GM10847 (cell line): ENCODE measurements around the gene SYNJ1.

ENCODE experiments used
- POLR2A ChIP-seq: IDR thresholded peaks from 2 replicates; pipeline ENCODE4 v1.6.1; 2011; ENCODE audit not compliant: insufficient read length; ENCODE audit errors: extremely low read depth

The SYNJ1 gene

GRCh38 chr21:32712641-32713040, 15.2 kb downstream of the SYNJ1 start:
- no peak for TF ChIP-seq POLR2A

GRCh38 chr21:32712043-32712442, 15.8 kb downstream of the SYNJ1 start:
- TF ChIP-seq POLR2A, result no peak

GRCh38 chr21:32710987-32711386, 16.8 kb downstream of the SYNJ1 start:
- TF ChIP-seq POLR2A, result no peak

GRCh38 chr21:32710069-32710784, 17.6 kb downstream of the SYNJ1 start:
- TF ChIP-seq POLR2A, result no peak

GRCh38 chr21:32708069-32708468, 19.7 kb downstream of the SYNJ1 start:
- TF ChIP-seq POLR2A, result no peak

- TF ChIP-seq POLR2A, result no peak
Measured at GRCh38 chr21:32705901-32706300, 21.9 kb downstream of the SYNJ1 start.

- no peak for TF ChIP-seq POLR2A
Measured at GRCh38 chr21:32705139-32705538, 22.7 kb downstream of the SYNJ1 start.

- TF ChIP-seq POLR2A, result no peak
Measured at GRCh38 chr21:32702702-32703101, 25.1 kb downstream of the SYNJ1 start.

GRCh38 chr21:32698971-32699693, 28.7 kb downstream of the SYNJ1 start:
- no peak for TF ChIP-seq POLR2A

GRCh38 chr21:32698286-32698685, 29.5 kb downstream of the SYNJ1 start:
- TF ChIP-seq POLR2A, result no peak

- TF ChIP-seq POLR2A, result no peak
Measured at GRCh38 chr21:32693581-32693980, 34.2 kb downstream of the SYNJ1 start.

GRCh38 chr21:32690085-32690484, 37.7 kb downstream of the SYNJ1 start:
- no peak for TF ChIP-seq POLR2A

- no peak for TF ChIP-seq POLR2A
Measured at GRCh38 chr21:32687643-32688345, 40.0 kb downstream of the SYNJ1 start.

GRCh38 chr21:32682696-32683474, 44.9 kb downstream of the SYNJ1 start:
- no peak for TF ChIP-seq POLR2A

- no peak for TF ChIP-seq POLR2A
Measured at GRCh38 chr21:32674731-32675130, 53.1 kb downstream of the SYNJ1 start.
